ENCODE measurements around the gene SEC14L1.

GRCh38 chr17:77190576-77190975, 49.8 kb downstream of the SEC14L1 start:
- TF ChIP-seq HDAC6 (IDR thresholded peaks at IDR 0.05; ENCODE audit: low read depth, low read length) (no peak), POLR2AphosphoS5 (IDR thresholded peaks at IDR 0.05; ENCODE audit: low read depth, low read length) (no peak), EZH2 (IDR thresholded peaks at IDR 0.05; ENCODE audit: low read depth, low read length, severe bottlenecking) (no peak), CTCF (IDR thresholded peaks at IDR 0.05; ENCODE audit: control extremely low read depth in 1 of 3, insufficient read depth in 1 of 3, low read depth in 1 of 3, low read length in 3 of 3) (no peak), POLR2A (IDR thresholded peaks at IDR 0.05; ENCODE audit: control extremely low read depth in 1 of 2, low read depth in 2 of 2, low read length in 2 of 2) (no peak), EP300 (IDR thresholded peaks at IDR 0.05; ENCODE audit: borderline replicate concordance in 1 of 2, low read depth in 2 of 2, low read length in 2 of 2) (no peak), JUN (IDR thresholded peaks at IDR 0.05; ENCODE audit: low read depth, low read length) (no peak), NRF1 (IDR thresholded peaks at IDR 0.05; ENCODE audit: low read depth, low read length) (no peak), TBP (IDR thresholded peaks at IDR 0.05; ENCODE audit: low read depth, low read length) (no peak), MAFK (IDR thresholded peaks at IDR 0.05; ENCODE audit: low read depth, low read length) (no peak), CREB1 (IDR thresholded peaks at IDR 0.05) (no peak)
- TF ChIP-seq, protein P1, sequence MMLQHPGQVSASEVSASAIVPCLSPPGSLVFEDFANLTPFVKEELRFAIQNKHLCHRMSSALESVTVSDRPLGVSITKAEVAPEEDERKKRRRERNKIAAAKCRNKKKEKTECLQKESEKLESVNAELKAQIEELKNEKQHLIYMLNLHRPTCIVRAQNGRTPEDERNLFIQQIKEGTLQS (IDR thresholded peaks at IDR 0.05; ENCODE audit: insufficient read depth, low read depth, low read length), result no peak
